HL-60/S4 treated with phorbol 12-myristate 13-acetate at 8.2 ng/mL for 4 days and 3 days (cell line): Measurements from ENCODE around the gene GLE1.

ENCODE experiments used
- in situ Hi-C: fragments of 300-500 bp; cut with MboI; formaldehyde crosslinking; loops from 2 replicates; pipeline ENCODE4 v1.15.0; 2022; ENCODE audit warnings: low sequenced_read_pairs

Gene GLE1, protein sequence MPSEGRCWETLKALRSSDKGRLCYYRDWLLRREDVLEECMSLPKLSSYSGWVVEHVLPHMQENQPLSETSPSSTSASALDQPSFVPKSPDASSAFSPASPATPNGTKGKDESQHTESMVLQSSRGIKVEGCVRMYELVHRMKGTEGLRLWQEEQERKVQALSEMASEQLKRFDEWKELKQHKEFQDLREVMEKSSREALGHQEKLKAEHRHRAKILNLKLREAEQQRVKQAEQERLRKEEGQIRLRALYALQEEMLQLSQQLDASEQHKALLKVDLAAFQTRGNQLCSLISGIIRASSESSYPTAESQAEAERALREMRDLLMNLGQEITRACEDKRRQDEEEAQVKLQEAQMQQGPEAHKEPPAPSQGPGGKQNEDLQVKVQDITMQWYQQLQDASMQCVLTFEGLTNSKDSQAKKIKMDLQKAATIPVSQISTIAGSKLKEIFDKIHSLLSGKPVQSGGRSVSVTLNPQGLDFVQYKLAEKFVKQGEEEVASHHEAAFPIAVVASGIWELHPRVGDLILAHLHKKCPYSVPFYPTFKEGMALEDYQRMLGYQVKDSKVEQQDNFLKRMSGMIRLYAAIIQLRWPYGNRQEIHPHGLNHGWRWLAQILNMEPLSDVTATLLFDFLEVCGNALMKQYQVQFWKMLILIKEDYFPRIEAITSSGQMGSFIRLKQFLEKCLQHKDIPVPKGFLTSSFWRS

DNA sequence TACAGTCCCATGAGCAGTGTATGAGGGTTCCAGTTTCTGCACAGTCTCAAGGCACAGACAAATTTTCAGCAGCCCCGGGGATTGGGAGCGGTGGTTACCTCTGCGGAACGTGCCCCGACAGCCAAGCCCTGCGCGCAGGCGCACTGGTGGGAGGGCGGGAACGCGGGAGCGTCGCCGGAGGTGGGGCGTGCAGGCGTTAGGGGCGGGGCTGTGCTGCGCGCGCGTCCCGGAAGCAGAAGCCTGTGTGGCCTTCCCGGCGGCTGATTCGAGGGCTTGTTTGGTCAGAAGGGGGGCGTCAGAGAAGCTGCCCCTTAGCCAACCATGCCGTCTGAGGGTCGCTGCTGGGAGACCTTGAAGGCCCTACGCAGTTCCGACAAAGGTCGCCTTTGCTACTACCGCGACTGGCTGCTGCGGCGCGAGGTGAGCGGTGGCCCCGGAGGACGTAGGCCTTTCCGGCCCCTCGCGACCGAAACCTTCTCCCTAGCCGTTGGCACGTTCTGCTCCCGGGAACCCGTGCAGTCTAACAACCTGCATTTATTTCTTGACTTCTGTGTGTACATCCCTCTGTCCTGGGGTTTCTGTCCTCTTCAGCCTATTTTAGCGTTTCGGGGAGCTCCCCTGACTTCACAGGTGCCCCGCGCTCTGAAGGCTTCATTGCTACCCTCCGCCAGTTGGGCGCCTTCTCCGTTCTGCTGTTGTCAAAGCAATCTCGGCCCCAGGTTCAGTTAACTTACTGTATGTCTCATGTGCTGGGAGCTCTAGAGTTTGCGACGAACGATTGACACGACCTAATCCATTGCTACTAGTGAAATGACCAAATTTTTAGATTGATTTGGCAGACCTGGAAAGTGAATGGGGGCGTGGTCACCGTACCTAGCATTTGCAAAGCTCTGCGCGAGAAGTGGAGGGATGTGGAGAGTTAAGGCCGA, at the start of gene GLE1:
GLE1 (plus strand) TSS at position 235 of the 929 bp plus-strand sequence; CDS start at position 322, 87 bp downstream.
- in situ Hi-C loops, result no loop called here

DNA sequence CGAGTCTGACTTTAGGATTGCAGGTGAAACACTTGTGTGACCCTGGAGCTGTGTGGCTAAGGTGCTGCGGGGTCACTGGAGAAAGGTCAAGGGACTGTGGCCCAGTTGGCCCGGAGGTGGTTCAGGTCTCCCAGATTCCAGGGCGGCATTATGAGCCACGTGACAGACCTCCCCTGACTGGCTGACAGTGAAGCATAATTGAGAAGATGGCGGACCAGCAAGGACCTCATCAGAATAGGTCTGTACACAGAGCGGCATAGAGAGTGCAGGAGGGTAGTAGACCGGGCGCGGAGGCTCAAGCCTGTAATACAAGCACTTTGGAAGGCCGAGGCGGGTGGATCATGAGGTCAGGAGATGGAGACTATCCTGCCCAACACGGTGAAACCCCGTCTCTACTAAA, 49.5 kb upstream of the GLE1 start:
- in situ Hi-C loops, result no loop called here

DNA sequence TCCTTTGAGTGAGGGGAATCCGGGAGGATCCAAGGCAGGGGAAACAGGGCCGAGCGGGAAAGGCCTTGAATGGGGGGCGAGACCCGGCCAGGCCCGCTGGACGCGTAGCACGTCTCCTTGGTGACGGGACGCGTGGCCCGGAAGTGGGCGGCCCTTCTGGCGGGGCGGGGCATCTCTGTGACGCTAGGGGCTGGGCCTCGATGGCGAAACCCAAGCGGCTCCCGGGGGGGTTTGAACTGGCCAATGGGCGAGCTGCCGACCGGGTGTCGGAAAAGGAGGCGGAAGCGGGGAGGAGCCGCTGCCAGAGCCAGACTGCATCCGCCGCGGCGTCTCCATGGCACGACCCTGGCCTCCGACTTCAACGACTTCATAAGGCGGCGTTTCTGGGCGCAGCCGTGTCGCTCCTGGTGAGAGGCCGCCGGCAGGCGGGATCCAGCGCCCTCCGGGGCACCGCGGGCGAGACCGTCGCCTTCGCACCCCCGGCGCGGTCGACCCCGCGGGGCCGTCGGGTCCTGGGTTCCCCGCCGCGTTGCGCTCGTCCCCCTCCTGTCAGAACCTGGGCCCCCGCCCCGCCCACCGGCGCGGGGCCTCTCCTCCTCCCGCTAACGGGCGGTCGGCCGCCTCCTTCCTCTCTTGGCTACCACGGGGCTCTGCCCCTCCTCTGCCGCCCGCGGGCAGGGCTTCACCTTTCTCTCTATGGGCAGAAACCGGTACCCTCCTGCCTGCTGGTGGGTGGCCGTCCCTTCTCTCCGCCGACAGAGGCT, 48.5 kb upstream of the GLE1 start, which contains the start of gene ODF2:
ODF2 (plus strand) TSS at position 158 of the 764 bp plus-strand sequence; CDS start at position 244, 86 bp downstream.
- in situ Hi-C loops, result no loop called here

DNA sequence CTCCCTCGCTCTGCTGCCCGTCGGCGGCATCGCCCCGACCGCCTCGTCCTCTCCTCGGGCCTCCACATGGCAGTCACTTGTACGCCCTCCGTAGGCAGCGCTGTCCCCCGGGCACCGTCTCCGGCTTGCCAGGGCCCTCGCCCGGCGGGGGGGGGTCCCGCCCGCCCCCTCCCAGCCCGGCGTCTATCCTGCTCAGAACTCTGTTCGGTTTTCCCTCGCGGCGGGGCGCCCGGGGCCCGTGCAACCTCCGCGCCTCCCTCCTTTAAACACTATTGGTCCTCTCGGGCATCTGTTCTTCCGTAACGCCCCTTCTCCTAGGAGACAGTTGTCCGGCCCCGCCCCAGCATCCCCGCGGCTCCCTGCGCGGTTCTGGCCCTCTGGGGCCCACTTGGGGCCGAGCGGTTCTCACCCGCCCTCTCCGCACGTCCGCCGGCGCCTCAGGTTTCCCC, 47.9 kb upstream of the GLE1 start:
- in situ Hi-C loops, result no loop called here

DNA sequence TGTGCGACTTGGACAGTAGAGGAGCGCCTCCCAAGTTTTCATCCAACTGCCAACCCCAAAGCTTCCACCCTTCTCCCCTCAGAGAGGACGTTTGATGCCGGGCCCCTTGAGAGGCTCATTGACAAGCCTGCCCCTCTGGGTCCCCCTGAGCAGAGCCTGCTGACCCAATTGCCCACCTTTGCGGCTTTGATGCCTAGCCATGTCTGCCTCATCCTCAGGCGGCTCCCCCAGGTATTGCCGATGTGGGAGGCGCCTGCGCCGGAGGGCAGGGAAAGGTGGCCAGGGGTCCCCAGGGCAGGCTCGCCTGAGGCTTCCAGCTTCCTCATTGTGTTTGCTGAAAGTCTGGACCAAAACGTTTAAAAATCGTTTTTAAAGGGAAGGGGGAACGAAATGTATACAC, 47.3 kb upstream of the GLE1 start:
- in situ Hi-C loops, result no loop called here

DNA sequence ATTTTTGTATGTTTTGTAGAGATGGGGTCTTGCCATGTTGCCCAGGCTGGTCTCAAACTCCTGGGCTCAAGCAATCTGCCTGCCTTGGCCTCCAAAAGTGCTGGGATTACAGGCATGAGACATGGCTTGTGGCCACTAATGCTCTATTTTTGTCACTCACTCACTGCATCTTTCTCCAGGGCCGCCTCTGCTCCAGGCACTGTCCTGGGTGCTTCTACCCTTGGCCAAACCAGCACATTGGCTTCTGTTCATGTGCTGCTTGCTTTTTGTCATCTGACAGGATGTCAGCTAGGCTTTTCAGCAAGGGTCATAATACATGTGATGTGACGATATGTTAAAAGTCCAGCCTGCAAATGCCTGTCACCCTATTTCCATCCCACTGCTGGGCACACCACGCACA, 45.5 kb upstream of the GLE1 start:
- in situ Hi-C loops, result no loop called here

DNA sequence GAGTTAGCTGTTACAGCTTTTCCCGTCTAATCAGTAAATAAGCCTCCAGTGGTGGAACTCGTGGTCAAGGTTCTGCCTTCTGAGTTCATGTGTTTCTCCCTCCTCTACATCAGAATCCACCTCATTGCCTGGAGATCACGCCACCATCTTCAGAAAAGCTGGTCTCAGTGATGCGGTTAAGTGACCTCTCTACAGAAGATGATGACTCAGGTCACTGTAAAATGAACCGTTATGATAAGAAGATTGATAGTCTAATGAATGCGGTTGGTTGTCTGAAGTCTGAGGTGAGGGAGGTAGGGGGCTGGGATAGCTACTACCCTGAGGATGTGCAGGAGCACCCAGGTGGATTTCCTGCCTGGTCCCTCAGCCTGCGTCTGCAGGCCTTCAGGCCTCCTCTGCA, 35.4 kb upstream of the GLE1 start:
- in situ Hi-C loops, result no loop called here

DNA sequence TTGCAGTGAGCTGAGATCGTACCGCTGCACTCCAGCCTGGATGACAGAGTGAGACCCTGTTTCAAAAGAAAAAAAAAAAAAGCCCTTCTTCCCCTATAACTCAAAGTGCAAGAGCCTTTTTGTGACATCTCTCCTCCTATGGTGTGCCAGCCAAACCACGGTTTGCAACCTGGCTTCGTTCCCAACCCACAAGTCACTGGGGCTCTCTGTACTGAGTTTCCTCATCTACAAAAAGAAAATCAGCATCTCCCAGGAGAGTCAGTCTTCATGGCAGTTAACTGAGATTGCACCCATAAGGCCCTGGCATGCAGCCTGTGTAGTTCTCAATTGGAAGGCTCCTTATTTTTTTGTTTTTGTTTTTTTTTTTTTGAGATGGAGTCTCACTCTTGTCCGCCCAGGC, 34.0 kb upstream of the GLE1 start:
- in situ Hi-C loops, result no loop called here

DNA sequence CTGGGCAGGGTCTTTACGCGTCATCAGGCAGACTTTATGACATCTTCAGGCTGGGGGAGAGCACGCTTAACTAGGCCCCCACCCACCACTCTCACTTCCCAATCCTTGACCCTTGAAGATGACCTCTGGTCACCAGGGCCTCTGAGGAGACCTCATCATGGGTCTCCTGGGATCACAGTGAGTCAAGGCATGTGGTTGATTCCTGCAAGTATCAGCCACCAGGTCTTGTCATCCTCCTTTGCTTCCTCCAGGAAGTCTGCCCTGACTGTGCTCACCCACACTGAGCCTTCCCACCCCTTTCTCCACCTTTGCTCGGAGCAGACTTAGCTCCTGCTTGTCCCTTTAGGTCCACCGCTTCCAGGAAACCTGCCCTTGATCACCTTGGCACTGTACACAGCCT, 31.4 kb upstream of the GLE1 start:
- in situ Hi-C loops, result no loop called here

DNA sequence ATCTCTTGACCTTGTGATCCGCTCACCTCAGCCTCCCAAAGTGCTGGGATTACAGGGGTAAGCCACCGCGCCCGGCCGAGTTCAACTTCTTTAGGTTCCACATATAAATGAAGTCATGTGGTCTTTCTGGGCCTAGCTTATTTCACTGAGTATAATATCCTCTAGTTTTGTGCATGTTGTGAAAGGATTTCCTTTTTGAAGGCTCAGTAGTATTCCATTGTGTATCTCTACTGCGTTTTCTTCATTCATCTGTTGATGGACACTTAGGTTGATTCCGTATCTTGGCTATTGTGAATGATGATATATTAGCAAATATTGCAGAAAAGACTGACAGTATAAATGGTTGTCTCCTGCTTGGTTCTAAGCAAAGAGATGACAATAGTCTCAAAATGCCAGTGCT, 28.7 kb upstream of the GLE1 start:
- in situ Hi-C loops, result no loop called here

DNA sequence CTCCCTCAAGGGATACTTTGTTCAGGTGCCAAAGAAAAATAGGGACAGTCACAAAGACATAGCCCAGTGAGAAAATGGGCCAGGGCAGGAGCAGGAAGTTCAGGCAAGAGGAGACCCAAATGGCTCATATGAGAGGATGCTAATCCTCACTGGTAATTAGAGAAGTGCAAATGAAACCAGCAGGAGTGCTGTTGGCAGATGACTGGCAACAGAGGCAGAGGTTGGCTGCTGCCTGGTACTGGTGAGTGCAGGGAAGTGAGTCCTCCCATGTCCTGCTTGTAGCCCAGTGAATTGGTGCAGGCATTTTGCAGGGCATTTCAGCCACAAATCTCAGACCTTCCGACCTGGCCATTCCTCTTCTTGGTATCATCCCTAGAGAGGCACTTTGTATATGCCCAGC, 25.3 kb upstream of the GLE1 start:
- in situ Hi-C loops, result no loop called here

DNA sequence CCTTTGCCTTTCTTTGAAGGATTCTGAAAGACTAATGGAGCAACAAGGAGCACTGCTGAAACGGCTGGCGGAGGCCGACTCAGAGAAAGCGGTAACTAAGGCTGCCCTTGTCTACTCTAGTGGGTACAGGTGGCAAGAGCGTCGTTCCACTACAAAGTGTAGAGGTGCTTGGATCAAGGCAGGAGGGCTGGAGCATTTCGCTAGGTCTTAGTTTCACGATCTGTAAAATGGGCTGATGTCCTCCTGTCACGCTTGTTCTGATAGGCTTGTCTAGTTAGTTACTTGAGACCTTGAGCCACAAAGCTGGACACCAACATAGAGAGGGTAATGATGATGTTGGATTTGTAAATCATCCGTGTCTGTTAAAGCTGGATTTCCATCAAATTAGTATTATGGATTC, 23.0 kb upstream of the GLE1 start:
- in situ Hi-C loops, result no loop called here

DNA sequence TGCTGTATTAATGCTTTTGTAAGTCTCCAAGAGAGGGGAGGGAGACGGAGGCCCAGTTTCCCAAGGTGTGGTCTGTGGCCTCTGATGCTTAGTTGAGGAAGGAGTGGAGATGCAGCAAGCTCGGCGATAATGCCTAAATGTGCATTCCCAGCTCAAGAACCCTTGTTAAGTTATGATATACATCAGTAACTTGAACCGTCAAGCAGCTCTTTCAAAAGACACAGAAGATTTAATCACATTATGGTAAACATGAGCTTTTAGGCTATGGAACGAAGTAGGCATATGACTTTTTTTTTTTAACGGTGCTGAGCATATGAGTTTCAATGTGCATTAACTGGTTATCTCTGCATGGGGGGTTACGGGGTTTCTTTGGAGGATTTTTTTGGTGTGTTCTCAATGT, 22.3 kb upstream of the GLE1 start:
- in situ Hi-C loops, result no loop called here

DNA sequence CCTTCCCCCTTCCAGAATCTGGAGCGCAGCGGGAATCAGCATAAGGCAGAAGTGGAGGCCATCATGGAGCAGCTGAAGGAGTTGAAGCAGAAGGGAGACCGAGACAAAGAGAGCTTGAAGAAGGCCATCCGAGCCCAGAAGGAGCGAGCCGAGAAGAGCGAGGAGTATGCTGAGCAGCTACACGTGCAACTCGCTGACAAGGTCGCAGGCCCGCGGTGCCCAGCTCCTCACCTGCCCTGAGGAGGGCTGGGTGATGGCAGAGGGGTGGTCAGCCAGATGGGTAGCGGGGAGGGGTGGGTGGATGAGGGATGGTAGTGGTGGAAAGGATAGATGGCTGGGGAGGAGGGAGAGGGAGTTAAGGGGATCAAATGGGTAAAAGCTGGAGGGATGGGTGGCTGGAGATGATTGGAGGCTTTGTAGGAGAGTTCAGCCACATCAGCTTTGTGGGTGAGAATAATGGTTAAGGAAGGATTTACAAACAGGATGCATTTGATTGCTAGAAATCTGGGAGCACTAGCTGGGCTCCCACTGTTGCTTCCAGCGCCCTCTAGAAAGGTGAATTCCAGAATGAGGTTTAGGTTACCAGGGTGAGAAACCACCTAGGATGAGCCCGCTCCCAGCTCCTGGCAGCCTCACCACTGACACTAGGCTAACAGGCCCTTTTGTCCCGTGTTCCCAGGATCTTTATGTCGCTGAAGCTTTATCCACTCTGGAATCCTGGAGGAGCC, 19.7 kb upstream of the GLE1 start:
- in situ Hi-C loops, result no loop called here

DNA sequence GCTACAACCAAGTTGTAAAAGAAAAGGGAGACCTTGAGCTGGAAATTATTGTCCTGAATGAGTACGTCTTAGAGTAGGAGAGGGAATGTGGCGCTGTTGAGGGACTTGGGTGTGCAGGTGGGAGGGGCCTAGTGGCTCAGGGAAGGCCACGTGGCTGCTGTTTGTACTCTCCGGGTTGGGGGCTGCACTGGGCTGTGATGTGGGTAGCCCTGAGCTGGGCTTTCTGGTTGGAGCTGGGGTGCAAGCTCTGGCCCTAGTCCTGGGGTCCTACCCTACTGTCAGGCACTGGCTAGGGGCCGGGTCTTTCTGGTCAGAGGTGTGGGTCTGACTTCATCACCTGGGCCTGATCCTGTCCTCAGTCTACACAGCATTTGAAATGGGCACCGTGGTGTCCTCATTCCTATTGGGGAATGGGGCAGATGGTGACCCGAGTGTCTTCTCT, 19.1 kb upstream of the GLE1 start:
- in situ Hi-C loops, result no loop called here

DNA sequence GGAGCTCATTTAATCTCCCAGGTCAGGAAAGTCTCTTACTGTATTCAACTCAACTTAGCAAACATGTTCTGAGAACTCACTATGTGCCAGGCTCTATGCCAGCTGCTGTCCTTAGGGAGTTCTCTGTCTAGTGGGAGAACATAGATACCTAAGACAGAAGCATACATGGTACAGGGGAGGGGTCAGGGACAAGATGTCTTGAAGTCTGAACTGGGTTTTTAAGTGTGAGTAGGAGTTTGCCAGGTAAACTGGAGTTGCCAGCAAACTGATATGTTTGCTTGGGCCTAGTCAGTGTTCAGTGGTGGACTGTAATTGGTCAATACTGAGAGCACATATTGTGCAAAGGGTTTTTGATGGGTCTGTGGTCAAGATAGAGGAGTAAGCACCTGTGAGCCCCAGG, 18.3 kb upstream of the GLE1 start:
- in situ Hi-C loops, result no loop called here

DNA sequence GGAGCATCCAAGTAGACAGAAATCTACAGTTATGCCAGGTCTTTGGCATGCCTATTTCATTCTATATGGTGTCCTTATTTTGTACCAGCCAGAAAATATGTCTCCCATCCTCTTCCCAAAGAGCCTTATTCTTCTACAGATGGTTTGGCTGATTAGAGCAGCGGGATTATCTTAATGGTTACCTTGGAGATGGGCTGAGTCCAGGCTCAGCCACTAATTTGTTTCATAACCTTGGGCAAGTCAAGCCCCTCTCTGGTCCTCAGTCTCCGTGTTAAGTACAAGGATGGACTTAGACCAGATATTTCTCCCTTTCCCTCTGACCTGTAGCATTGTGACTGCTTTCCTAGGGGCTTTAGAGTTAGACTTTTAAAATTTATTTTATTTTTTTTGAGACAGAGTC, 11.1 kb upstream of the GLE1 start:
- in situ Hi-C loops, result no loop called here

DNA sequence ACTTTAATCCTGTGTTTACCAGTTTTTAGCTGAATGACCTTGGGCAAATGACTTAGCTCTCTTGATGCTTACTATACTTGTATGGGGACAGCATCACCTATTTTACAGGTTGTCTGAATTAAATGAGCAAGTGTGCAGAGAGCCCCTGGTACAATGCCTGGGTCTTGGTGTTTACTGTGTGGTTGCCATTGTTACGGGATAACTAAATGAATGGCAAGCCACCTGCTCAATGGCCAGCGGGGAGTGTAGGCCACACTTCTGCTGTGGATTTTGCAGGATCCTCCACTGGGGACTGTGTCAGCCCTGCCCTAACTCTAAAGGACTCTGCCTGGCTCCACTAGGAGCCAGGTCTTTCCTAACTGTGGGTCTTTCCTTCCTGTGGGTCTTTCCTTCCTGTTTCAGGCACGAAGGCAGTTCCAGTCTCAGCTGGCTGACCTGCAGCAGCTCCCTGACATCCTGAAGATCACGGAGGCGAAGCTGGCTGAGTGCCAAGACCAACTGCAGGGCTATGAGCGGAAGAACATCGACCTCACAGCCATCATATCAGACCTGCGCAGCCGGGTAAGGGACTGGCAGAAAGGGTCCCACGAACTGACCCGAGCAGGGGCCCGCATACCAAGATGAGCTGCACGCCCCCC, 10.3 kb upstream of the GLE1 start:
- in situ Hi-C loops, result no loop called here

DNA sequence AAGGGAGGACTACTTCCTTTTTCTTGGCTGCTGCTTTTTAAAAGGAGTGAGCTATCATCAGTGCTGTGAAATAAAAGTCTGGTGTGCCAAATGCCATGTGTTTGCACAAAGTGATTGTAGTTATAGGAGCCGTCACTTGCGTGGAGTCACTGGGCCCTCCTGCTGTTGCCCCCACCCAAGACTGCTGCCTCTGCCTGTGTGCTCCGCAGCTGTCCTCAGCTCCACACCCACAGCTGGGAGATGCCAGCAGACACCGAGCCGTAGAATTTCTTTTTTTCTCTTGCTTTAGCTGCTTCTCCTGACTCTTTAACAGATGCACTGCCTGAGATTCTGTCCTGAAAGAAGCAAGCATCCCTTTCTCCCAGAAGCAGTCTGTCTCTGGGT, 9.8 kb upstream of the GLE1 start:
- in situ Hi-C loops, result no loop called here
